ENCODE measurements around the gene DCST2. TPM values are rescaled to one million over a fixed set of nuclear protein-coding genes. Genes with fewer than 3 reads are reported as not detected.

Gene DCST2
- total and polyA plus RNA-seq, 7 experiments from 2014 or later = 0.22 to 3.3 (median 2.4) TPM; not detected in 2

DNA sequence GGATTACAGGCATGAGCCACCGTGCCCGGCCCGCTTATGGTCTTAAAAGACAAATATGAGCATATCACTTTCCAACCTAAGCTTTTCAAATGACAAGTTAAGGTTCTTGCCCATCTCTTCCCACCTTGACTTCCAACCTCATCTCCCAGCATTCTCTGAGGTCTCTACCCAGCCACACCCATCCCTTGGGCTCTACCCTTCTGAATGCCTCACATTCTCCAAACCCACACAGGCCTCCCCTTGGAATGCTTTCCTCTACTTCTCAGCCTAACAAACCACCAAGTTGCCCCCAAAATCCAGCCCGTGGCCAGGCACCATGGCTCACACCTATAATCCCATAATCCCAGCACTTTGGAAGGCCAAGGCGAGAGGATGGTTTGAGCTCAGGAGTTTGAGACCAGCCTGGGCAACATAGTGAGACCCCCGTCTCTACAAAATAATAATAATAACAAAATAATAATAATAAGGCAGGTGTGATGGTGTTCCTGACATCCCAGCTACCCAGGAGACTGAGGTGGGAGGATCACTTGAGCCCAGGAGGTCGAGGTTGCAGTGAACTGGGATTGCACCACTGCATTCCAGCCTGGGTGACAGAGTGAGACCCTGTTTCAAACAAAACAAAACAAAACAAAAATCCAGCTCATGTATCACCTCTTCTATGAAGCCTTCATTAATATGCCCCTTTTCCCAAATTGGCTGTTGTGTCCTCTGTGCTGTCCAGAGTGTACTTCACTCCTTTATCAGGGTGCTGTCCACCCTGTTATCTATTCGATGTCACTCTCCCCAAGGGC, 11.2 kb downstream of the DCST2 start:
- ChIA-PET CTCF (interaction anchor here (0.9 to 1.7 kb wide), 7 partner anchors 10 to 67 kb away, joined by 3 to 7 read pairs (median 4); partner anchors contain the start of genes ADAM15 and PBXIP1), POLR2A (interaction anchor here (0.9 to 2.2 kb wide), 3 partner anchors 10 to 66 kb away, joined by 3 to 5 read pairs (median 3); partner anchors contain the start of genes PBXIP1 and ZBTB7B)
- Mint-ChIP-seq H3K4me3 (no peak overlapping the region), H3K36me3 (peaks cover 0 to 6% (median 0%) of the 10 kb centered on the region in 5 donors), H3K27ac (peak overlapping the region in 7 of 9 donors; percentile 21 to 93 (median 65)), H3K9me3 (peaks cover 0 to 4% (median 0%) of the 10 kb centered on the region in 11 donors), H3K27me3 (no peaks in the 10 kb centered on the region), H3K4me1 (peaks cover 19 to 46% (median 38%) of the 10 kb centered on the region in 7 donors)
- no peak for DNase-seq
- Histone ChIP-seq H3K36me3 (ENCODE audit: control insufficient read depth in 2 of 3, insufficient read depth in 3 of 3, low read length in 3 of 3) (peaks cover 0 to 8% (median 0%) of the 10 kb centered on the region in 3 experiments), H3K27ac (ENCODE audit: low read depth, low read length) (no peak overlapping the region), H3K4me1 (ENCODE audit: control insufficient read depth in 2 of 2, insufficient read depth in 2 of 2, low read length in 2 of 2) (peaks cover 6 to 16% of the 10 kb centered on the region in 2 donors), H3K27me3 (ENCODE audit: control insufficient read depth in 2 of 2, insufficient read depth in 2 of 2, low read length in 2 of 2) (no peaks in the 10 kb centered on the region), H3K9me3 (ENCODE audit: control insufficient read depth in 2 of 3, low read length in 3 of 3) (no peaks in the 10 kb centered on the region), H3K4me3 (ENCODE audit: low read length) (no peak overlapping the region)
- no peak for ATAC-seq
- intact Hi-C loops (cut with micrococcal nuclease) = no loop called here

DNA sequence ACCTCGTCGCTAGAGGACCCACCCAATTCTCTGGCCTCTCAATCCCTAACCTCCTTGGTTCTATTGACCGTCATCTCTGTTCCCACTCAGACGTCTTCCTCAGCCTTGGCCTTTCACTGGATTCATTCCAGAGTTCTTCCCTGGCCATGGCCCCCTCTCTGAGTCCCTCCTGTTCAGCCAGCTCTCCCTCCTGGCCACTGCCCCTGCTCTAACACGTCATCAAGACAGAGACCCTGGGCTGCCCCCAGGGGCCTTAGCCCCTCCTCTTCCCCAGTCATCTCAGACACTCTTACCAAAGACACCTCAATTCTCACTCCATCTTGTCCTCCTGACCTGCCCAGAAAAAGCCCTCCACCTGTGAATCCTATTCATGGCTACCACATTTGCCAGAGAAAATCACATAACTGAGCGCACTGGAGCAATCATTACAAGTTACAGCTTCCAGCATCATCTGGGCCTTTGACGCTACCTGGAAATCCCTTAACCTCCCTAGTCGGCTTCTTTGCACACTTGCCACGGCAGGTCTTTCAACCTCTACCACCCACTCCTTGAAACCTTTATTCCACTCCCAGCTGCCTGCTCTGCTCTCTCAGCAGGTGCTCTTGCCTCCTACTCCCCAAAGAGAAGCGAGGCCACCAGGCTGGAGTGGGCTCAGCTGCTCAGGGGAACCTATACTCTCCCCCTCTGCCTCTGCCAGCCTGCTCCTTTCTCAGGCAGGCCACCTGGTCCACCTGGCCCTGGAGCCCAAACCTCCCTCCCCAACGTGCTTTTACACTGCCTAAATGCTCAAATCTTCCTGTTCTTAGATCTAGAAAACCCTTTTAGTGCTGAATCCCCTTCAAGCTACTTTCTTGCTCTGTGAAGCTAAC, 14.0 kb downstream of the DCST2 start:
- ChIA-PET POLR2A (interaction anchor here (0.7 to 13.8 kb wide), 4 partner anchors 19 to 65 kb away, joined by 3 to 270 read pairs (median 70); partner anchors contain the start of genes FLAD1, LENEP, PBXIP1 and ZBTB7B), CTCF (interaction anchor here (0.6 to 13.9 kb wide), 9 partner anchors 21 to 148 kb away, joined by 3 to 291 read pairs (median 3); partner anchors contain the start of genes LENEP, PBXIP1, PYGO2 and ZBTB7B)
- peak overlapping the region; percentile 36 to 98 (median 91) for H3K27ac Mint-ChIP-seq
- DNase-seq (no peak), ATAC-seq (no peak)
- H3K27me3 Mint-ChIP-seq = no peaks in the 10 kb centered on the region
- peaks cover 0 to 4% (median 0%) of the 10 kb centered on the region in 11 donors for H3K9me3 Mint-ChIP-seq
- peaks cover 0 to 20% (median 0%) of the 10 kb centered on the region in 3 experiments for H3K36me3 ChIP-seq (ENCODE audit: control insufficient read depth in 2 of 3, insufficient read depth in 3 of 3, low read length in 3 of 3)
- intact Hi-C loops (cut with micrococcal nuclease) = loop anchor here in 1 of 2 donors (5.0 kb wide), 2 partner anchors 33 to 412 kb away; partner anchors contain the start of genes ADAM15 and ADAR
- peaks cover 0 to 19% (median 0%) of the 10 kb centered on the region in 5 donors for H3K36me3 Mint-ChIP-seq
- no peak overlapping the region for H3K4me3 ChIP-seq (ENCODE audit: low read length)
- H3K9me3 ChIP-seq (ENCODE audit: control insufficient read depth in 2 of 3, low read length in 3 of 3) = no peaks in the 10 kb centered on the region
- H3K4me1 Mint-ChIP-seq = peaks cover 34 to 67% (median 56%) of the 10 kb centered on the region in 7 donors
- H3K27ac ChIP-seq (ENCODE audit: low read depth, low read length) = peak overlapping the region; percentile 39
- peak overlapping the region in 5 of 10 donors; percentile 5 to 75 (median 12) for H3K4me3 Mint-ChIP-seq
- H3K27me3 ChIP-seq (ENCODE audit: control insufficient read depth in 2 of 2, insufficient read depth in 2 of 2, low read length in 2 of 2) = no peaks in the 10 kb centered on the region
- peaks cover 19 to 43% of the 10 kb centered on the region in 2 donors for H3K4me1 ChIP-seq (ENCODE audit: control insufficient read depth in 2 of 2, insufficient read depth in 2 of 2, low read length in 2 of 2)

DNA sequence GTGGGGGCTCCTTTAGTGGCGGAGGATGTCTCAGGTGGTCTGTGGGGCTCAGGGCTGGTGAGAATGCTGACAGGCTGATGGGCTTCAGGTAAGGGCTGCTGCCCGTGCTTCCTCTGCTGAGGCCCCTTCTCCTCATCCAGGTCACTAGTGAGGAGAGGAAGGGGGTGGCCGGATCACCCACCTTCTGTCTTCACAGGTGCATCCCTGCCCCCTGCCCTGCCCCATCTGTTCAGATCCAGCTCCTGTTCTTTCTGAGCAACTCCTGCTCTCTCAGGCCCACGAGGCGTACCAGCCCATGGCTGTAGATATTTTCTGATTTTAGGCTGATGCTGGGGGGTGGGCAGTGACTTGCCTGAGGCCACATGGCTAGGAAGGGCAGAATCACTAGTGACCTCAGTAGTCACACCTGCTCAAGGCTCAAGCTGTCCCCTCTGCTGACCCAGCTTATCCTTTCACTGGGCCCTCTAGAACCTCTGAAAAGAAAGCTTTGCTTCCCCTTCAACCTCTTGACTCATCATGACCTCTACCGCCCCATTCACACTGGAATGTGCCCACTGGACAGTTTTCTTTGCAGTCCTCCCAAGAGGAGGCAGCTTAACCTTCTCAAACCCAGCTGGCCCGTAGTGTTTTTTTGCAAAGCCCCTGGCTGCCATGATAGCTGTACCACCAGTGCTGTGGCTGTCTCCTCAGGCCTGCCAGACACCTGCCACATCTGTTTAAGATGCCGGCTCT, 14.8 kb downstream of the DCST2 start:
- peaks cover 0 to 20% (median 4%) of the 10 kb centered on the region in 5 donors for H3K36me3 Mint-ChIP-seq
- peak overlapping the region in 2 of 10 donors; percentile 5 to 11 for H3K4me3 Mint-ChIP-seq
- H3K9me3 ChIP-seq (ENCODE audit: control insufficient read depth in 2 of 3, low read length in 3 of 3) = no peaks in the 10 kb centered on the region
- ATAC-seq = no peak
- ChIA-PET CTCF (interaction anchor here (1.0 to 13.9 kb wide), 7 partner anchors 20 to 66 kb away, joined by 3 to 291 read pairs (median 18); partner anchors contain the start of genes FLAD1, LENEP, PBXIP1 and PYGO2), POLR2A (interaction anchor here (0.6 to 13.8 kb wide), 9 partner anchors 18 to 126 kb away, joined by 3 to 270 read pairs (median 5); partner anchors contain the start of genes FLAD1, LENEP, PBXIP1 and PMVK)
- peaks cover 34 to 76% (median 64%) of the 10 kb centered on the region in 7 donors for H3K4me1 Mint-ChIP-seq
- peak overlapping the region; percentile 25 to 98 (median 80) for H3K27ac Mint-ChIP-seq
- H3K36me3 ChIP-seq (ENCODE audit: control insufficient read depth in 2 of 3, insufficient read depth in 3 of 3, low read length in 3 of 3) = peaks cover 0 to 26% (median 0%) of the 10 kb centered on the region in 3 experiments
- no peak for DNase-seq
- intact Hi-C loops (cut with micrococcal nuclease) = loop anchor here in 1 of 2 donors (5.0 kb wide), 2 partner anchors 34 to 411 kb away; partner anchors contain the start of genes ADAM15 and ADAR
- no peaks in the 10 kb centered on the region for H3K27me3 Mint-ChIP-seq
- H3K4me1 ChIP-seq (ENCODE audit: control insufficient read depth in 2 of 2, insufficient read depth in 2 of 2, low read length in 2 of 2) = peaks cover 27 to 52% of the 10 kb centered on the region in 2 donors
- no peaks in the 10 kb centered on the region for H3K27me3 ChIP-seq (ENCODE audit: control insufficient read depth in 2 of 2, insufficient read depth in 2 of 2, low read length in 2 of 2)
- H3K9me3 Mint-ChIP-seq = peaks cover 0 to 3% (median 0%) of the 10 kb centered on the region in 11 donors
- peak overlapping the region; percentile 39 for H3K27ac ChIP-seq (ENCODE audit: low read depth, low read length)
- no peak overlapping the region for H3K4me3 ChIP-seq (ENCODE audit: low read length)

DNA sequence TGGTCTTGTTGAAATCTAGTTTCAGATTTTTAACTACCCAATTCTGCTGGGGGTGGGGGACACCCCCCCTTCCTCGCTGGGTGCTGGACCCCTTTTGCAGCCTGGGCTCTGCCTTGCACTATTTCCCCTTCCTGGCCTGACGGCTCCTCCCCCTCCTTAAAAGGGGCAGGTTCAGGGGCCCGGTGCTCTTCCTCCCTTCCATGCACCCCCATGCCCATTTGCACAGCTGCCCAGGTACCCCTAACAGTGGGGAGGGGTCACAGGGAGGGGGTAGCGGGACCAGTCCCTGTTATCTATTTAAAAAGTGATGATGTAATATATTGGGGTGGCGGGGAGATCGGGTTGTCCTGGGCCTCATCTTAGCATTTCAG, 15.7 kb downstream of the DCST2 start:
- ChIA-PET CTCF (interaction anchor here (0.6 to 13.9 kb wide), 16 partner anchors 9 to 458 kb away, joined by 3 to 291 read pairs (median 10); partner anchors contain the start of genes ADAM15, CKS1B, FLAD1 and LENEP), POLR2A (interaction anchor here (0.8 to 13.8 kb wide), 12 partner anchors 15 to 458 kb away, joined by 3 to 270 read pairs (median 11); partner anchors contain the start of genes FLAD1, LENEP, PBXIP1 and PMVK)
- H3K4me3 ChIP-seq (ENCODE audit: low read length) = peak overlapping the region; percentile 50
- DNase-seq (no peak), ATAC-seq (no peak)
- no peaks in the 10 kb centered on the region for H3K27me3 ChIP-seq (ENCODE audit: control insufficient read depth in 2 of 2, insufficient read depth in 2 of 2, low read length in 2 of 2)
- peaks cover 35 to 59% of the 10 kb centered on the region in 2 donors for H3K4me1 ChIP-seq (ENCODE audit: control insufficient read depth in 2 of 2, insufficient read depth in 2 of 2, low read length in 2 of 2)
- H3K27ac ChIP-seq (ENCODE audit: low read depth, low read length) = peak overlapping the region; percentile 83
- Mint-ChIP-seq H3K27me3 (no peaks in the 10 kb centered on the region), H3K27ac (peak overlapping the region; percentile 38 to 98 (median 83)), H3K4me1 (peaks cover 35 to 81% (median 69%) of the 10 kb centered on the region in 7 donors), H3K4me3 (peak overlapping the region in 9 of 10 donors; percentile 39 to 84 (median 68)), H3K9me3 (peaks cover 0 to 3% (median 0%) of the 10 kb centered on the region in 11 donors), H3K36me3 (peaks cover 0 to 27% (median 4%) of the 10 kb centered on the region in 5 donors)
- intact Hi-C loops (cut with micrococcal nuclease) = loop anchor here (1.0 to 5.0 kb wide), 16 partner anchors 12 to 539 kb away; partner anchors contain the start of genes FLAD1 (in 2 of the 2), PYGO2 (in 2 of the 2), ADAM15 (in 1 of the 2) and ADAR (in 1 of the 2)
- H3K36me3 ChIP-seq (ENCODE audit: control insufficient read depth in 2 of 3, insufficient read depth in 3 of 3, low read length in 3 of 3) = peaks cover 0 to 26% (median 0%) of the 10 kb centered on the region in 3 experiments
- H3K9me3 ChIP-seq (ENCODE audit: control insufficient read depth in 2 of 3, low read length in 3 of 3) = no peaks in the 10 kb centered on the region

Data from naive thymus-derived CD4-positive, alpha-beta T cell (primary cell).